Ascending aorta (tissue), 2 donors: Measurements from ENCODE around the gene LRRC41. TPM values are rescaled to one million over a fixed set of nuclear protein-coding genes. Genes with fewer than 3 reads are reported as not detected.

Experiments used
- DNase-seq, 2 donors: peaks; one replicate each; pipeline ENCODE4 v3.0.0-alpha.2; 2019; ENCODE audit warnings: low spot score in 2 of 2
- H3K27ac ChIP-seq, 2 donors: fragments of 200-600 bp; sonication (generic); one replicate each; pipeline ENCODE4 v1.5.1; 2016 to 2017; ENCODE audit warnings: mild to moderate bottlenecking in 1 of 2
- H3K27me3 ChIP-seq: fragments of 200-600 bp; sonication (generic); one replicate; pipeline ENCODE4 v1.5.1; 2017
- H3K36me3 ChIP-seq, 2 donors: fragments of 200-600 bp; sonication (generic); one replicate each; pipeline ENCODE4 v1.5.1; 2016
- H3K4me1 ChIP-seq, 2 donors: fragments of 200-600 bp; sonication (generic); one replicate each; pipeline ENCODE4 v1.5.1; 2016 to 2017; ENCODE audit warnings: mild to moderate bottlenecking in 1 of 2
- H3K4me3 ChIP-seq, 2 donors: fragments of 200-600 bp; sonication (generic); one replicate each; pipeline ENCODE4 v1.5.1; 2016 to 2017; ENCODE audit warnings: mild to moderate bottlenecking in 1 of 2
- H3K9me3 ChIP-seq, 2 donors: fragments of 200-600 bp; sonication (generic); one replicate each; pipeline ENCODE4 v1.5.1; 2016
- CTCF ChIP-seq, 3 experiments: fragments of 200-600 bp in 2 of 3; fragments of 450-650 bp in 1 of 3; sonication (generic) in 2 of 3; IDR thresholded peaks; one replicate each; pipeline ENCODE4 v1.5.1; 2016 to 2019; ENCODE audit warnings: antibody characterized with exemption in 3 of 3, mild to moderate bottlenecking in 1 of 3, moderate library complexity in 1 of 3
- intact Hi-C: fragments of 100-400 bp; cut with DNase I; formaldehyde crosslinking; loops from one replicate; pipeline ENCODE4 v1.15.1; 2023
- total RNA-seq: library from RNA; depleted of rRNA; stranded (reverse); fragments of >200 nt; gene quantifications from one replicate; pipeline ENCODE4 v1.1.0, GENCODE V29; 2016

Gene LRRC41
- total RNA-seq, 1 donor from 2014 or later: 102 TPM

- Histone ChIP-seq H3K27ac (no peak overlapping the region), H3K36me3 (peaks cover 43 to 46% of the 10 kb centered on the region in 2 donors), H3K4me3 (no peak overlapping the region), H3K27me3 (no peaks in the 10 kb centered on the region), H3K9me3 (no peaks in the 10 kb centered on the region), H3K4me1 (peaks cover 3 to 7% of the 10 kb centered on the region in 2 donors)
- intact Hi-C loops: loop anchor here (10.0 kb wide), 1 partner anchor 305 kb away; the partner anchor contains the start of gene MOB3C
- no peak for TF ChIP-seq CTCF (IDR thresholded peaks at IDR 0.05)
- no peak for DNase-seq
Measured at GRCh38 chr1:46309401-46310159, 6.2 kb upstream of the LRRC41 start.

GRCh38 chr1:46306159-46306530, 2.7 kb upstream of the LRRC41 start:
- Histone ChIP-seq H3K27ac (no peak overlapping the region), H3K27me3 (no peaks in the 10 kb centered on the region), H3K9me3 (no peaks in the 10 kb centered on the region), H3K4me3 (no peak overlapping the region), H3K4me1 (peaks cover 10 to 17% of the 10 kb centered on the region in 2 donors), H3K36me3 (peaks cover 12 to 18% of the 10 kb centered on the region in 2 donors)
- no peak for TF ChIP-seq CTCF (IDR thresholded peaks at IDR 0.05)
- no peak for DNase-seq
- intact Hi-C loops: loop anchor here (10.0 kb wide), 1 partner anchor 309 kb away; the partner anchor contains the start of gene MOB3C

- DNase-seq: no peak
- peak overlapping the region; percentile 98 to 99 for H3K27ac ChIP-seq
- intact Hi-C loops: loop anchor here (1.0 to 10.0 kb wide), 8 partner anchors 36 to 617 kb away; partner anchors contain the start of genes ATPAF1, GPBP1L1, LURAP1 and MOB3C
- TF ChIP-seq CTCF (IDR thresholded peaks at IDR 0.05): no peak
- peak overlapping the region; percentile 81 to 84 for H3K4me3 ChIP-seq
- no peaks in the 10 kb centered on the region for H3K9me3 ChIP-seq
- no peaks in the 10 kb centered on the region for H3K27me3 ChIP-seq
- H3K4me1 ChIP-seq: peaks cover 15 to 32% of the 10 kb centered on the region in 2 donors
- H3K36me3 ChIP-seq: no peaks in the 10 kb centered on the region
Measured at GRCh38 chr1:46303872-46304326, 483 bp upstream of the LRRC41 start.

- Histone ChIP-seq H3K27ac (peak overlapping the region; percentile 98 to 99), H3K4me1 (peaks cover 15 to 38% of the 10 kb centered on the region in 2 donors), H3K36me3 (peaks cover 3 to 5% of the 10 kb centered on the region in 2 donors), H3K9me3 (no peaks in the 10 kb centered on the region), H3K27me3 (no peaks in the 10 kb centered on the region), H3K4me3 (peak overlapping the region; percentile 81 to 84)
- intact Hi-C loops: loop anchor here (1.0 to 10.0 kb wide), 8 partner anchors 38 to 615 kb away; partner anchors contain the start of genes ATPAF1, GPBP1L1, LURAP1 and MOB3C
- TF ChIP-seq CTCF (IDR thresholded peaks at IDR 0.05): no peak
- DNase-seq: peak in 1 of 2 donors; percentile 64
Measured at GRCh38 chr1:46302641-46303037, 777 bp downstream of the LRRC41 start.

GRCh38 chr1:46301808-46302640, 1.4 kb downstream of the LRRC41 start:
- Histone ChIP-seq H3K27me3 (no peaks in the 10 kb centered on the region), H3K9me3 (no peaks in the 10 kb centered on the region), H3K4me3 (peak overlapping the region; percentile 81 to 84), H3K36me3 (peaks cover 9 to 11% of the 10 kb centered on the region in 2 donors), H3K4me1 (peaks cover 15 to 38% of the 10 kb centered on the region in 2 donors), H3K27ac (peak overlapping the region; percentile 98 to 99)
- peak; percentile 10 to 41 (median 21) for TF ChIP-seq CTCF (IDR thresholded peaks at IDR 0.05)
- DNase-seq: peak in 1 of 2 donors; percentile 73
- intact Hi-C loops: loop anchor here (2.0 to 10.0 kb wide), 7 partner anchors 47 to 615 kb away; partner anchors contain the start of genes ATPAF1, GPBP1L1, LURAP1 and MOB3C
